Neuronal stem cell (in vitro differentiated cells): ENCODE data around the gene BST1.

Source experiments
- DNase-seq: peaks from one replicate; pipeline ENCODE4 v3.0.0-alpha.2; 2013; ENCODE audit warnings: low spot score
- H2AFZ ChIP-seq: one replicate; pipeline ENCODE4 v1.6.1; 2013; ENCODE audit warnings: mild to moderate bottlenecking, low read length, inconsistent platforms
- H2AK5ac ChIP-seq: 2 replicates; pipeline ENCODE4 v1.6.1; 2013; ENCODE audit warnings: low read depth, mild to moderate bottlenecking, inconsistent platforms, low read length, moderate library complexity, mixed read lengths
- H2BK120ac ChIP-seq: 2 replicates; pipeline ENCODE4 v1.6.1; 2013; ENCODE audit warnings: low read depth, mild to moderate bottlenecking, inconsistent platforms, low read length, moderate library complexity, mixed read lengths
- H2BK12ac ChIP-seq: one replicate; pipeline ENCODE4 v1.6.1; 2013; ENCODE audit warnings: low read length, inconsistent platforms
- H2BK15ac ChIP-seq: 2 replicates; pipeline ENCODE4 v1.6.1; 2013; ENCODE audit warnings: mild to moderate bottlenecking, low read length, inconsistent platforms, mixed read lengths
- H2BK5ac ChIP-seq: one replicate; pipeline ENCODE4 v1.6.1; 2013; ENCODE audit warnings: inconsistent platforms, mild to moderate bottlenecking, low read length, moderate library complexity
- H3K14ac ChIP-seq: one replicate; pipeline ENCODE4 v1.6.1; 2013; ENCODE audit warnings: low read length, inconsistent platforms
- H3K18ac ChIP-seq: 2 replicates; pipeline ENCODE4 v1.6.1; 2013; ENCODE audit warnings: low read length, inconsistent platforms
- H3K23ac ChIP-seq: 2 replicates; pipeline ENCODE4 v1.6.1; 2013; ENCODE audit warnings: low read depth, mild to moderate bottlenecking, mixed read lengths, low read length, inconsistent platforms; ENCODE audit not compliant: poor library complexity
- H3K27ac ChIP-seq: replicated peaks from 3 replicates; pipeline ENCODE4 v1.5.1; 2013; ENCODE audit warnings: low read length, inconsistent platforms
- H3K27me3 ChIP-seq, 3 experiments: 2 replicates each; pipeline ENCODE4 v1.6.1; 2013; ENCODE audit warnings: low read length in 3 of 3, mild to moderate bottlenecking in 2 of 3, inconsistent platforms in 1 of 3, low read depth in 1 of 3, mixed read lengths in 1 of 3, moderate library complexity in 1 of 3; ENCODE audit not compliant: control insufficient read depth in 3 of 3, insufficient read depth in 3 of 3
- H3K36me3 ChIP-seq, 2 donors: replicated peaks in 1 of 2; 2 replicates each; pipeline ENCODE4 v1.6.1; 2013; ENCODE audit warnings: low read length in 2 of 2; ENCODE audit not compliant: control insufficient read depth in 2 of 2, insufficient read depth in 2 of 2
- H3K4ac ChIP-seq: 2 replicates; pipeline ENCODE4 v1.6.1; 2013; ENCODE audit warnings: inconsistent platforms, mild to moderate bottlenecking, low read length, moderate library complexity
- H3K4me1 ChIP-seq, 2 donors: 1 replicate in 1 of 2; 2 replicates in 1 of 2; pipeline ENCODE4 v1.6.1; 2013; ENCODE audit warnings: low read length in 2 of 2, low read depth in 1 of 2; ENCODE audit not compliant: control insufficient read depth in 2 of 2, insufficient read depth in 1 of 2
- H3K4me2 ChIP-seq: one replicate; pipeline ENCODE4 v1.6.1; 2013; ENCODE audit warnings: mild to moderate bottlenecking, low read length, inconsistent platforms; ENCODE audit not compliant: insufficient read depth, poor library complexity, severe bottlenecking
- H3K4me3 ChIP-seq, 2 donors: 2 replicates each; pipeline ENCODE4 v1.5.1; 2013; ENCODE audit warnings: low read length in 2 of 2, mild to moderate bottlenecking in 2 of 2, inconsistent platforms in 1 of 2, moderate library complexity in 1 of 2
- H3K79me1 ChIP-seq: one replicate; pipeline ENCODE4 v1.6.1; 2013; ENCODE audit warnings: low read depth, mild to moderate bottlenecking, inconsistent platforms, low read length, moderate library complexity
- H3K9ac ChIP-seq: one replicate; pipeline ENCODE4 v1.6.1; 2013; ENCODE audit warnings: mild to moderate bottlenecking, low read depth, low read length, inconsistent platforms; ENCODE audit not compliant: poor library complexity
- H3K9me3 ChIP-seq, 2 donors: replicated peaks in 1 of 2; 2 replicates each; pipeline versions ENCODE3 to v1.6.1; 2013; ENCODE audit warnings: low read length in 2 of 2, mild to moderate bottlenecking in 2 of 2, inconsistent platforms in 1 of 2, low read depth in 1 of 2, mixed read lengths in 1 of 2, moderate library complexity in 1 of 2; ENCODE audit not compliant: control insufficient read depth in 2 of 2, insufficient read depth in 1 of 2
- H4K8ac ChIP-seq: one replicate; pipeline ENCODE4 v1.6.1; 2013; ENCODE audit warnings: low read depth, mild to moderate bottlenecking, inconsistent platforms, low read length, moderate library complexity
- H4K91ac ChIP-seq: one replicate; pipeline ENCODE4 v1.6.1; 2013; ENCODE audit warnings: low read length, low read depth, mild to moderate bottlenecking, inconsistent platforms; ENCODE audit not compliant: poor library complexity
- WGBS, 2 donors: extraction: QIAGEN DNeasy Blood & Tissue Kit; methylation state at CpG; one replicate each; pipeline ENCODE4 v1.1.7; 2013; ENCODE audit warnings: missing lambda C conversion rate in 2 of 2, mixed read lengths in 1 of 2; ENCODE audit not compliant: insufficient read length in 2 of 2, insufficient replicate concordance in 1 of 2; ENCODE audit errors: extremely low coverage in 2 of 2; 5-methylcytosine and 5-hydroxymethylcytosine counted together

The BST1 gene

GRCh38 chr4:15654593-15655222 is 48.2 kb upstream of the BST1 start:
- Histone ChIP-seq H2BK5ac (peak overlapping the region; percentile 95), H3K14ac (peak overlapping the region; percentile 65), H2BK120ac (peak overlapping the region; percentile 88), H2AFZ (peak overlapping the region; percentile 92), H3K4me1 (peaks cover 6% of the 10 kb centered on the region in 2 donors), H3K27me3 (no peaks in the 10 kb centered on the region), H2AK5ac (peak overlapping the region; percentile 81), H4K8ac (no peak overlapping the region), H3K4ac (no peak overlapping the region), H3K9ac (peak overlapping the region; percentile 100), H3K4me2 (peak overlapping the region; percentile 72), H3K9me3 (no peaks in the 10 kb centered on the region), H3K79me1 (peaks cover 4% of the 10 kb centered on the region), H3K18ac (peak overlapping the region; percentile 98), H4K91ac (no peak overlapping the region), H2BK15ac (no peak overlapping the region), H3K4me3 (peak overlapping the region; percentile 88), H3K36me3 (peaks cover under 1 to 39% of the 10 kb centered on the region in 2 donors), H2BK12ac (no peak overlapping the region), H3K23ac (peak overlapping the region; percentile 100), H3K27ac (peak overlapping the region; percentile 95)
- no peak for DNase-seq
- no CpG with 5 or more reads among the region's 66 CpGs for WGBS, 2 donors

- no CpG with 5 or more reads among the region's 85 CpGs for WGBS, 2 donors
Observed at GRCh38 chr4:15655223-15656037, 47.4 kb upstream of the BST1 start, which contains the start of gene FBXL5. FBXL5 (minus strand) TSS chr4:15655357; CDS start chr4:15655287, 70 bp downstream.

GRCh38 chr4:15656038-15656470 is 46.8 kb upstream of the BST1 start:
- Histone ChIP-seq H3K4me2 (peak overlapping the region; percentile 55), H3K79me1 (peaks cover 4% of the 10 kb centered on the region), H2BK12ac (no peak overlapping the region), H2BK5ac (peak overlapping the region; percentile 95), H3K9me3 (no peaks in the 10 kb centered on the region), H3K23ac (no peak overlapping the region), H3K14ac (no peak overlapping the region), H2AFZ (peak overlapping the region; percentile 89), H3K27ac (peak overlapping the region; percentile 95), H2BK15ac (peak overlapping the region; percentile 13), H3K9ac (no peak overlapping the region), H3K18ac (peak overlapping the region; percentile 51), H3K36me3 (peaks cover 2 to 41% of the 10 kb centered on the region in 2 donors), H3K4me1 (peaks cover 6% of the 10 kb centered on the region in 2 donors), H2AK5ac (peak overlapping the region; percentile 23), H2BK120ac (no peak overlapping the region), H3K4me3 (peak overlapping the region in 1 of 2 donors; percentile 71), H4K91ac (peak overlapping the region; percentile 1), H3K27me3 (no peaks in the 10 kb centered on the region), H3K4ac (peak overlapping the region; percentile 26), H4K8ac (no peak overlapping the region)
- peak; percentile 18 for DNase-seq
- WGBS, 2 donors, result no CpG with 5 or more reads among the region's 12 CpGs

More at GRCh38 chr4:15655223-15656037, 47.4 kb upstream of the BST1 start, which contains the start of gene FBXL5:
- peak within 1 kb of the TSS; percentile 94 for H4K8ac ChIP-seq
- no peaks in the 10 kb centered on the region for H3K27me3 ChIP-seq
- DNase-seq, result peak; percentile 85
- no peaks in the 10 kb centered on the region for H3K9me3 ChIP-seq
- H3K79me1 ChIP-seq, result peaks cover 4% of the 10 kb centered on the region
- H3K14ac ChIP-seq, result peak within 1 kb of the TSS; percentile 65
- peak within 1 kb of the TSS; percentile 92 for H2AFZ ChIP-seq
- H3K4me2 ChIP-seq, result peak within 1 kb of the TSS; percentile 72
- H2BK15ac ChIP-seq, result peak within 1 kb of the TSS; percentile 13
- peak within 1 kb of the TSS; percentile 95 for H3K27ac ChIP-seq
- H4K91ac ChIP-seq, result peak within 1 kb of the TSS; percentile 1
- H3K36me3 ChIP-seq, result peaks cover 2 to 40% of the 10 kb centered on the region in 2 donors
- peak within 1 kb of the TSS; percentile 95 for H2BK5ac ChIP-seq
- peak within 1 kb of the TSS; percentile 88 for H2BK120ac ChIP-seq
- peak within 1 kb of the TSS; percentile 100 for H3K23ac ChIP-seq
- peak within 1 kb of the TSS; percentile 81 for H2AK5ac ChIP-seq
- peak within 1 kb of the TSS; percentile 88 for H3K4me3 ChIP-seq
- H3K9ac ChIP-seq, result peak within 1 kb of the TSS; percentile 100
- peak within 1 kb of the TSS; percentile 26 for H3K4ac ChIP-seq
- no peak within 1 kb of the TSS for H2BK12ac ChIP-seq
- H3K4me1 ChIP-seq, result peaks cover 6% of the 10 kb centered on the region in 2 donors
- H3K18ac ChIP-seq, result peak within 1 kb of the TSS; percentile 98

DNA sequence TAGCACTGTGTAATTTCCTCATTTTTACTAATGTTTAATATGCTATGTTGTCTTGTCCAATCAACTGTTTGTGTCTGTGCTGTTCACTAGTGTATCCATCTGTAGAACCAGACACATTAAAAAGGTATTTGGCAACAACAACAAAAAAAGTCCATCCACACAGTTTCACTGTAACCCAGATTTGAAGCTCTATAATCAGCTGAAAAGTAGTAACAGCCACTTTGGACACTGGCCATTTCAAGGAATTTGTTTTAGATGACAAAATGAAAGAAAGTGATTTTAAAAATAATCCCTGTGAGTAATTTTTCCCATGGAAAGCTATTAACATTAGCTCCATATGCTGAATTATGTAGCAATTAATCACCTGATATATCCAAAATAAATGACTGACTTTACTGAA is 45.5 kb upstream of the BST1 start:
- no peak overlapping the region for H2BK15ac ChIP-seq
- H4K8ac ChIP-seq, result no peak overlapping the region
- no peak overlapping the region for H3K27ac ChIP-seq
- H3K23ac ChIP-seq, result no peak overlapping the region
- H2BK120ac ChIP-seq, result no peak overlapping the region
- H3K27me3 ChIP-seq, result no peaks in the 10 kb centered on the region
- peaks cover 6% of the 10 kb centered on the region in 2 donors for H3K4me1 ChIP-seq
- no peak for DNase-seq
- H3K14ac ChIP-seq, result no peak overlapping the region
- no peak overlapping the region for H2AFZ ChIP-seq
- H3K4ac ChIP-seq, result no peak overlapping the region
- H3K79me1 ChIP-seq, result peaks cover 4% of the 10 kb centered on the region
- no peak overlapping the region for H2BK5ac ChIP-seq
- H3K4me2 ChIP-seq, result no peak overlapping the region
- H2AK5ac ChIP-seq, result no peak overlapping the region
- no peaks in the 10 kb centered on the region for H3K9me3 ChIP-seq
- H3K36me3 ChIP-seq, result peaks cover 2 to 54% of the 10 kb centered on the region in 2 donors
- H3K4me3 ChIP-seq, result no peak overlapping the region
- no peak overlapping the region for H4K91ac ChIP-seq
- H3K9ac ChIP-seq, result no peak overlapping the region
- H3K18ac ChIP-seq, result no peak overlapping the region
- no peak overlapping the region for H2BK12ac ChIP-seq
